ENCODE data around the gene RNF43.
A peak's percentile ranks its signal among the peaks of the same experiment; 100 is the strongest.

Gene RNF43

GRCh38 chr17:58373003-58373402 is 44.3 kb downstream of the RNF43 start:
- H3K4me1 Mint-ChIP-seq, result peaks cover 27% of the 10 kb centered on the region
- DNase-seq, result no peak
- H3K27me3 Mint-ChIP-seq (ENCODE audit: low read depth, poor library complexity), result peaks cover 4% of the 10 kb centered on the region
- H3K9me3 Mint-ChIP-seq, result no peaks in the 10 kb centered on the region
- H3K36me3 Mint-ChIP-seq (ENCODE audit: low read depth), result no peaks in the 10 kb centered on the region
- no peak overlapping the region for H3K4me3 Mint-ChIP-seq
- H3K27ac Mint-ChIP-seq, result no peak overlapping the region
- no peak for TF ChIP-seq CTCF (IDR thresholded peaks at IDR 0.05)

GRCh38 chr17:58371300-58371950 is 45.9 kb downstream of the RNF43 start:
- Mint-ChIP-seq H3K9me3 (no peaks in the 10 kb centered on the region), H3K36me3 (ENCODE audit: low read depth) (no peaks in the 10 kb centered on the region), H3K4me3 (no peak overlapping the region), H3K27ac (peak overlapping the region; percentile 25), H3K4me1 (peaks cover 18% of the 10 kb centered on the region), H3K27me3 (ENCODE audit: low read depth, poor library complexity) (peaks cover 4% of the 10 kb centered on the region)
- no peak for DNase-seq
- TF ChIP-seq CTCF (IDR thresholded peaks at IDR 0.05), result no peak

- H3K27ac Mint-ChIP-seq, result peak overlapping the region; percentile 25
- peaks cover 22% of the 10 kb centered on the region for H3K4me1 Mint-ChIP-seq
- no peaks in the 10 kb centered on the region for H3K36me3 Mint-ChIP-seq (ENCODE audit: low read depth)
- no peak for DNase-seq
- no peak overlapping the region for H3K4me3 Mint-ChIP-seq
- no peaks in the 10 kb centered on the region for H3K9me3 Mint-ChIP-seq
- H3K27me3 Mint-ChIP-seq (ENCODE audit: low read depth, poor library complexity), result peaks cover 4% of the 10 kb centered on the region
- no peak for TF ChIP-seq CTCF (IDR thresholded peaks at IDR 0.05)
Measured at GRCh38 chr17:58370716-58371115, 46.6 kb downstream of the RNF43 start.

- Mint-ChIP-seq H3K4me3 (no peak overlapping the region), H3K27ac (peak overlapping the region; percentile 25), H3K9me3 (no peaks in the 10 kb centered on the region), H3K27me3 (ENCODE audit: low read depth, poor library complexity) (peaks cover 4% of the 10 kb centered on the region), H3K36me3 (ENCODE audit: low read depth) (no peaks in the 10 kb centered on the region), H3K4me1 (peaks cover 23% of the 10 kb centered on the region)
- no peak for DNase-seq
- TF ChIP-seq CTCF (IDR thresholded peaks at IDR 0.05), result no peak
Measured at GRCh38 chr17:58370309-58370708, 47.0 kb downstream of the RNF43 start.

GRCh38 chr17:58369214-58370031 is 47.9 kb downstream of the RNF43 start:
- Mint-ChIP-seq H3K27ac (peak overlapping the region; percentile 71), H3K27me3 (ENCODE audit: low read depth, poor library complexity) (peaks cover 4% of the 10 kb centered on the region), H3K36me3 (ENCODE audit: low read depth) (no peaks in the 10 kb centered on the region), H3K4me1 (peaks cover 32% of the 10 kb centered on the region), H3K9me3 (no peaks in the 10 kb centered on the region), H3K4me3 (no peak overlapping the region)
- DNase-seq, result no peak
- no peak for TF ChIP-seq CTCF (IDR thresholded peaks at IDR 0.05)

Measured in nephron progenitor cell (in vitro differentiated cells).